Ramos (cell line): ENCODE data around the gene DKK3.

Source experiments
- in situ Hi-C: fragments of 300-500 bp; cut with MboI; formaldehyde crosslinking; loops from one replicate; pipeline ENCODE4 v1.14.3; 2022; ENCODE audit warnings: low sequenced_read_pairs; ENCODE audit not compliant: unreplicated experiment

DKK3 gene

DNA sequence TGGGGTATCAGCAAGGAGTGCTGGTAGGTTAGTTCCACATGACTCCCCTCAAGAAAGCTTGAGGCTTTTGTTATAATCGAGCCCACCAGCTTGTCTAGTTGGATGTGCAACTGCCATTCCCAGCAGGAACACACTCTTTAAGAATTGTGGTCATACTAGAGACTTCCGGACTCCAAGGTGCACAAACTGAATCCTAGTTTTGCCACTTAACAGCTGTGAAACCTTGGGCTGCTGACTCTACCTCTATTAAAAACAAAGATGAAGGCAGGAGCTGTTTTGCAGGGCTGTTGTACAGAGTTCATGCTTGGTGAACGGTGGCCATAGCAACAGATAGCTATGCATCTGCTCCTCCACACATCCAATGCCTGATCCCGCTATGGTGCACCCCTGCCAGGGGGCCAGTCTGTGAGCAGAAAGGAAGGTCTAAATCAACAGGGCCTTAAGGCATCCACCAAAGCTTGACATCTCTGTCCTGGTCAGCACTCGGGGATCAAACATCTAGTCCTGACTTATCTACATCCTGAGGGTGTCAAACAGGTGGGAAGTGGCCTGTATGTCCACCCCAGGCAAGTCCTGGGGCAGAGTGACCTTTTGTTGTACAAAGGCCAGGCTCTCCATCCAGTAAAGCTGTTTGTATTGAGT is 36.4 kb downstream of the DKK3 start:
- in situ Hi-C loops: no loop called here

DNA sequence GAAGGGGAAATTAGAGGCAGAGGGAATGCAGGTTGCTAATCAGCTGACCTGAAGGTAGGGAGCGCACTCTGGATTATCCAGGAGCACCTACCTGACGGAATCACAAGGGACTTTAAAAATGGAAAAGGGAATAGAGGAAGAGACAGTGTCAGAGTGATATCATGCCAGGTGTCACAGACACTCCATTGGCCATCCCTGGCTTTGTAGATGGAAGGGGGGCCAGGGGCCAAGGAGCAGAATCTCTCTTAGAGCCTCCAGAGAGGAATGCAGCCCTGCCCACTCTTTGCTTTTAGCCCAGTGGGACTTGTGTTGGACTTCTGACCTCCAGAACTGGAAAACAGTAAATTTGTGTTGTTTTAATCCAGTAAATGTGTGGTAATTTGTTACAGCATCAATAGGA is 37.9 kb downstream of the DKK3 start:
- in situ Hi-C loops: no loop called here

DNA sequence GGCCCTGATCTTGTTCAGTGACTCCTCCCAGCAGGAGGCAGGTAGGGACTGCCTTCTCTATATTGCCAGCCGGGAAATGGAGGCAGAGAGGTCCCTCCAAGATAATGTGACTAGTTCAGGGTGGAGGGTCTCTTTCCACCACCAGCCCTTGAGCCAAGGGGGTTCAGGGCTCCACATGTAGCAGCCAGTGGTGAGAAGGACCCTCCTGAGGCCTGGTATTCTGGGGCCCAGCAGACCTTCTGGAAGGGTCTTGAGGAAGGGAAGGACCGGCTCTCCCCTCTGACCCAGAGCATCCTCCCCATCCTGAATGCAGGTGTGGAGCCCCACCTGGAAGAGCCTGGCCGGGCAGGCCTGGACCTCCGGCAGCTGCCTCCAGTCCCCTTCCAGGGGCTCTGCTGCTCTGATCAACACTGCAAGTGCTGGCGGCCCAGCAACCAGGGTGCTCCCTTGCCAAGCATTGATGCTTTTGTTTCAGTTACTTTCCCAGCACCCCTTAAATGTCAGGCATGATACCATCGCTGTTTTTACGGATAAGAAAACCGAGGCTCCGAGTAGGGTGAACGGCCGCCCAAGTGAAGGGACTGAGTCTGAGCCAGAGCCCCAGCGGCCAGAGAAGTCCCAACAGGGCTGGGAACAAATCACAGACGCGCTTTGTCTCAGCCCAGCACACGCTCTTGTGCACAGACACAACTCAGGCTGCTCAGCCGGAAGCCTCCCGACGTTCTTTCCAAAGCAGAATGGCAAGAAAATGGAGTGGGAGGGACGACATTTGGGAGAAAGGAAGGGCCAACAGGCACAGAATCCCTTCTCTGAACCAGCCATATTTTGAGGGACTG is 38.8 kb downstream of the DKK3 start:
- in situ Hi-C loops: no loop called here

DNA sequence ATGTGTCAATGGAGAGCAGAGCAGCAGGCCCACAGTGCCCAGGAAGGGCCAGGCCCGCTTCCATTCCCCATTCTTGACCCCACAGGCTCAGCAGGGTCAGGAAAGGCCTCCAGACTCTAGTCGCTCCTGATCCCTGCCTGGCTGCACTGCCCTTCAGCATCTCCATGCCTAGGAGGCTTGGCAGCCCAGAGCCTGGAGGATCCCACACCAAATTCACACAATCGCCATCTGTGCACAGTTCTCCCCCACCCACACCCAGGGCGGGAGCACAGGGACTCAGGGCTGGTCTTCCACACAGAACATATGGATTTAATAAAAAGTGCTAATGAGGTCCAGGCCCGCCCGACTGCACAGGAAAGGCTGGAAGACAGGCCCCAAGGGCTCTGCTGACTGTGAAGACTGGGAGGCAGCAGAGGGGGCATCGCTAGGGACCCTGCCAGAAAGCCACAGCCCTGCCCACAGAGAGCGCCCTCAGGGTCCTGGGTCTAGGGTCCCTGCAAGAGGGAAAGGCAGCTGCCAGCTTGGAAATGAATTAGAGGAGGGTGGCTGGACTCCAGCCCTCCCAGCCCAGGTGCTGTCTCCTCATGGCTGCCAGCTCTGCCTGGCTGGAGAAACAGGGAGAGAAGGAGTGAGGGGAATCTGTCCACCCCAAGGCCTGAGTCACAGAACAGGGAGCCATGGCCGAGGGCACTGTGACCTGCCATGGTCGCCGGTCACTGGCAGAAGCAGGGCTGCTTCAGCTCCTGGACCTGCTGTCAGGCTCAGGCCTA is 39.7 kb downstream of the DKK3 start:
- in situ Hi-C loops: no loop called here

GRCh38 chr11:11967669-11968510 is 40.5 kb downstream of the DKK3 start:
- in situ Hi-C loops: no loop called here

DNA sequence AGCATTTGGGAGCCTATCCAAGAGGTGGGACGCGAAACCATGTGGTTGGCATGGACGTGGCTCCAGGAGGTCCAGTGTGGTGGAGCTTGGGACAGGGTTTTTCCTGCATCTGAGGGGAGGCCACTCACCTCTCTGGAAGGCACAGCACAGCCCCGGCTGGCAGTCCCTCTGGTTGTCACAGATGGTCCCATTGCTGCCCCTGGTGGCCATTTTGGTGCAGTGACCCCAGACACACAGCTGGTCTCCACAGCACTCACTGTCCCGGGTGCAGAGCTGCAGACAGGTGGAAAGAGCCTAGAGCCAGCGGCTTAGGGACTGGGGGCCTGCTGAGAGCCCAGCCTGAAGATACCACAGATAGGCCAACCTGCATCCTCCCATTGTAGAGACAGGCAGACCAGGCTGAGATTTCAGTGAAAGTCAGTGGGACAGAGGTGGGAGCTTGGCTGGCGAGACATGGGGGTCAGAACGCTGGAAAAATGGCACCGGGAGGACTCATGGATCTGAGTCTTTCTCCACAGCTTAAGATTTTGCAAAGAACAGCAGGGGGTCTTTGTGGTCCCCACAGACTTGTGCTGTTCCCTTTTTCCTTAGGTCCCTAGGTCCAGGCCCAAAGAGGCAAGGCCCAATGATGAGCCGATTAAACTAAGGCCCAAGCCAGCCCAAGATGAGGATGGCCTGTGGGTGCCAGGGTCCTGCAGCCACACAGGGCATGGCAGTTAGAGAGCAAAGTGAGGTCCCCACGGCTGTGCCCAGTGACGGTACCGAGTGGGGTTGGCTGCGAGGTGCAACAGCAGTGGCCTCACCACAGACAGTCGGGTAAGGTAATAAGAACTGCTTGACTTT is 41.4 kb downstream of the DKK3 start:
- in situ Hi-C loops: no loop called here

DNA sequence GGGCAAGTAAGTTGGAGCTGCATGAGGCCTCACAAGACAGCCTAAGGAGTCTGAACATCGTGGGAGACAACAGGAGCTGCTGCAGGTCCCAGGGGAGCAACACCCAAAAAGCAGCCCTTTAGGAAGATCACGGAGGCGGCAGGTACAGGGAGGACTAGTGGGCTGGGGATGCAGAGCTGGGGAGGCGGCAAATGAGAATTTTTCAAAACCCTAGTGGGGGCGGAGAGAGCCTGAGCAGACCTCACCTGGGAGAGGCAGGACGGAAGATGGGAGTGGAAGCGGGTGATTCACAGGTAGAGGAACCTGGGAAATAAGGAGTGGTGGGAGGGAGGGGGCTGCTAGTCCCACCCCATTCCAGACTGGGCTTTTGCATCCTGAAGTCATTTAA is 42.1 kb downstream of the DKK3 start:
- in situ Hi-C loops: no loop called here

- in situ Hi-C loops: no loop called here
Measured at GRCh38 chr11:11965656-11966353, 42.6 kb downstream of the DKK3 start.

DNA sequence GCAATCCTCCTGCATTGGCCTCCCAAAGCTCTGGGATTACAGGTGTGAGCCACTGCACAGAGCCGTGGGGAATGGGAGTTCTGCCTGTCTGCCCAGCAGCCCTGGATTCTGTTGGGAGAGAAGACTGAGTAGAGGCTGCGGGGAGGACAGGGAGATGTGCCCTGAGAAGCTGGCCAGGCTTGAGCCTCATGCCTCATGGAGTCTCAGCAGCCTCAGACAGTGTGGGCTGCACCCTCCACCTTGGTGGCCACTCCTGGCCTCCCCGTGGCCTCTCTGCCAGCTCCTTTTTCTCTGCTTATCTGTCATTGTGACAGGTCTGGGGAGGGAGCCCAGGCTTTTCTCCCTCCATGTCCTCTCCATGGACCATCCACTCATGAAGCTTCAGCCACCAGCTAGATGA is 43.2 kb downstream of the DKK3 start:
- in situ Hi-C loops: no loop called here

GRCh38 chr11:11964774-11965150 is 43.7 kb downstream of the DKK3 start:
- in situ Hi-C loops: no loop called here

- in situ Hi-C loops: no loop called here
Measured at GRCh38 chr11:11963842-11964773, 44.3 kb downstream of the DKK3 start.

GRCh38 chr11:11963067-11963466 is 45.4 kb downstream of the DKK3 start:
- in situ Hi-C loops: no loop called here

- in situ Hi-C loops: no loop called here
Measured at GRCh38 chr11:11961399-11962028, 46.9 kb downstream of the DKK3 start.

DNA sequence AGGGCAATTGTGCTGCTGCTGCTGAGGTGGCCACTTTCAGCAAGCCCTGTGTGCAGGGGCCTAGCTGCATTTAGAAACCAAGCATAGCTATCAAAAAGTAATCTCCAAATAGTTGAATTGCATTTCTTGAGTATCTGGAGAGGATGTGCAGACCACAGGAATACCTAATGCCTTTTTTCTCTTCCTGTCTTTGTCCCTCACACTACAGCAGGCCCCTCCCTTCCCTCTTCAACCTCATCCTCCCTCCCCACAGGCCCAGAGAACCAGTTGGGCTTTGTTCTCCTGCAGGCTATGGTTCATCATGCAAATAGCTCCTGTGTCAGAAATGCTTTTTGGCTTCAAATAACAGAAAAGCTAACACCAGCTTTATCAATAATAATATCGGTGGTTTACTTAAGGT is 47.7 kb downstream of the DKK3 start:
- in situ Hi-C loops: no loop called here

DNA sequence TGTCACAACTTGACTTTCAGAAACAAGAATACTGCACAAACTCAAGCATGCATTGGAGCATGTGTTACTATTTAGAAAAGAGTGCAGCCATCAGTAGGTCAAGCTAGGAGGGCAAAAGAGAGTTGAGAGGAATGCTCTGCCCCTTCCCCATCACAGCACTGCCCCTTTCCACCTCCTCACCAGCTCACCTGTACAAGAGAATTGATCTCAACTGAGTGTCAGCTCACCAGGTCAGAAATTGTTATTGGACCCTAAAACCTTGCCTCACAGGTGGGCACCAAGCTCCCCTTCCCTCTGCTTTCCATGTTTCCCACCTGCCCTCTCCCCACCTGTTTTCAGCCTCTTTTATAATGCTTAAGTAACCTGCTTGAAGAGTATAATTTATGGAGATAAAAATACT is 48.8 kb downstream of the DKK3 start:
- in situ Hi-C loops: no loop called here

- in situ Hi-C loops: no loop called here
Measured at GRCh38 chr11:11958403-11959231, 49.8 kb downstream of the DKK3 start.

DNA sequence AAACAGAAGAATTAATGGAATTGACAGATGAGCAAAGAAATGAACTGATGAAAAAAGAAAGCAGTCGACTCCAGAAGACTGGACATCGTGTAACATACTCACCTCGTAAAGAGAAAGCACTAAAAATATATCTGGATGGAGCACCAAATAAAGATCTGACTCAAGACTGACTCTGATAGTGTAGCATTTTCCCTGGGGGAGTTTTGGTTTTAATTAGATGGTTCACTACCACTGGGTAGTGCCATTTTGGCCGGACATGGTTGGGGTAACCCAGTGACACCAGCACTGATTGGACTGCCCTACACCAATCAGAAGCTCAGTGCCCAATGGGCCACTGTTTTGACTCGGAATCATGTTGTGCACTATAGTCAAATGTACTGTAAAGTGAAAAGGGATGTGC is 52.4 kb downstream of the DKK3 start:
- in situ Hi-C loops: no loop called here
